ENCODE results near the gene TSPAN18.
A peak's percentile ranks its signal among the peaks of the same experiment; 100 is the strongest.

The TSPAN18 gene

DNA sequence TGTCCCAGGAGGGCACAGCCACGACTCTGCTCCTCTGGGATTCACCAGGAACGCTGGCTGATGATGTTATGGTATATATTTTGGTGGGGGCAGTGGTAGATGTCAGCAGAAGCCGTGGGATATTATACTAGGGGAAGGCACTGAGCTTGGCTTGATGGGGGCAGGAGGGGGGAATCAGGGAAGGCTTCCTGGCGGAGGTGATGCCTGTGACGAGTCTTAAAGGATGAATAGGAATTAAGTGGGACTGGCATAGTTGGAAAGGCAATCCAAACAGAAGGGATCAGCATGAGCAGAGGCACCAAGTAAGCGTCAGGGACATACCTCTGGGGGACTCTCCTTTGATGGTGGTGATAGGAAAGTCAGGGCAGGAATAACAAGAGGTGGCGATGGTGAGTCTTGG lies 176.3 kb downstream of the TSPAN18 start:
- no peak for DNase-seq

DNA sequence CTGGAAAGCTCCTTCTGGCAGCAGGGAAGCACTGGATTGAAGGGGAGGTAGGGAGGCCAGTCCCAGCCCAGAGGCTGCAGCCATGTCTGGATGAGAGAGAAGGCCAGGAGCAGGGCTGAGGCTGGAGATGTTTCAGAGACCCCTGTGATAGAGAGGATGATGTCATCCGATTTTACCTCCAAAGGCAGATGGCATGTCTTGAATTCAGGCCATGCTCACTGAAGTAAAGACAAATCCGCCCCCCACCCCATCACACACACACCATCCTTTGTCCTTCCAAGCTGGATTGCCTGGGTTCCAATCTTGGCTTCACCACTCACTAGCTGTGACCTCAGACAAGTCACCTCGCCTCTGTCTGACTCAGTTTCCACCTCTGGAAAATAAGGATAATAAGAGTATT lies 176.8 kb downstream of the TSPAN18 start:
- DNase-seq = no peak

DNA sequence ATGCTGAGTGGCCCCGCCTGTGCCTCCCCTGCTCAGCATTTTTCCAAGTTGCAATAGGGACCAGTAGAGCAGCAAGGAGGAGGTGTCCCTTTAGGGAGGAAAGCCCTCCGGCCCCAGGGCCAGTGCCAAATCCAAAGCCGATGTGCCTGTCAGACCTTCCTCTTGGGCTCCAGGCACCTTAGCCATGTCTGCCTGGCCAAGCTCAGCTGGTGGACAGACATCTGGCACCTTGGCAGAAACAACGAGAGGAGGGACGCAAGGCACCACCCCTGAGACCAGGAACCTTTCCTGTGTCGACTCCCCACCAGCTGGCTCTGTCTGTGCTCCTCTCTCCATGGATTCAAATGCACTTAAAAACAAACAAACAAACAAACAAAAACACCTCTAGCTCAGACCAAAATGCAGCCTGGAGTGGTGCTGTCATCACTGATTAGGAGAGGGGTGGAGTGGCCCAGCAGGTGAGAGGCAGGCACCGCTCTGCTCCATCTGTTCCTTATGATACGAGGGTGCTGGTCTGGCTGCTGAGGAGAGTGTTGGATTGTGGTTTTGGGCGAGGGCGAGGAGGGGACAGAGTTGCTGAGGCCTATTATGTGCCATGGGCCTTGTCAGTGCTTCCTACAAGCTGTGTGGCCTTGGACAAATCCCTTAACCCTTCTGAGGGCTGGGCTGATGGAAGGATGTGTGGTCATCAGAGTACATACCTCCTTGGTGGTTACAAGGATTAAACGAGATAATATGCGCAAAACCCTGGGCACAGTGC lies 177.7 kb downstream of the TSPAN18 start:
- no peak for DNase-seq

DNA sequence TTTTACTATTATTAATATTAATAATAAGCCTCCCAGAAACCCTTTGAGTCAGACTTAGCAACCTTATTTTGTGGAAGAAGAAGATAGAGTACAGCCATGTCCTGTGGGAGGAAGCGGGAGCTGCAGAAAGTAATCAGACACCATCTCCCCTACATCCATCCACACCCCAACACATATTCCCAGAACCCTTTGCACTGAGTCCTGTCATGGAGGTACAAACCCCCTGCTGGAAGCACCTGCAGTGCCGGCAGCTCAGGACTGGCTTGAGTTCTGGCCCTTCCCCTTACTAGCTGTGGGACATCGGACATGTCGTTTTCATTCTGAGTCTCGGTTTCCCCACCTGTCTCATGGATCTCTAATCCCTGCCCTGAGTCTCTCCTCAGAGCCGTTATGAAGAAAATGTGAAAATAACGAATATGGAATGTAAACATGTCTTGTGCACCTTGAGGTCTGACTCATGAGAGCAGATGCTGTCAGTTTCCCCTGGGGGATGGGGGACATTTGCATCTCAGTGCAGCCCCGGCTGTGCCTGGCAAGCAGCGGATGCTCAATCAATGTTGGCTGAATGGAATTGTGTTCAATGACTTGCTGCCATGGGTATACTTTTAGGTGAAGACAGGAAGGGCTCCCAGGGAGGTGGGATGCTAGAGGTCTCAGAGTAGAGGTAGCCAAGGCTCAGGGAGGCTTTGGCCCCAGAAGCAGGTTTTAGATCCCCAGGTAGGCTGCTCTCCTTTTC lies 178.5 kb downstream of the TSPAN18 start:
- no peak for DNase-seq

DNA sequence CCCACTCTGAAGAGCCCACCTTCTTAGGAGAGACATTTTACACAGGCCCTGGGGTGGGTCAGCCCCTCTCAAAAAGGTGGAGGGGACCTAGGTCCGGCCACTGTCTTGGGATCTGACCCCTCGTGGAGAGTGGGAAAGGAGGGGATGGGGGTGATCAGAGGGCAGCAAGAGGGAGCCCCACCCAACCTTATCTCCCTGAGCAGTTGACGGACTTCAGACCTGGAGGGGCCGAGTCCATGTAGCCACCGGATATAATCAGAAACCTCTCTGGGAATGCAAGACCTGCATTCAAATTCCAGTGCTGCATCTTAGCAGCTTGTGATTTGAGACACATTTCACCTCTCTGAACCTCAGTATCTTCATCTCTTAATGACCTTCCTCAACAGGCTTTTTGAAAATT lies 179.9 kb downstream of the TSPAN18 start:
- DNase-seq = no peak

DNA sequence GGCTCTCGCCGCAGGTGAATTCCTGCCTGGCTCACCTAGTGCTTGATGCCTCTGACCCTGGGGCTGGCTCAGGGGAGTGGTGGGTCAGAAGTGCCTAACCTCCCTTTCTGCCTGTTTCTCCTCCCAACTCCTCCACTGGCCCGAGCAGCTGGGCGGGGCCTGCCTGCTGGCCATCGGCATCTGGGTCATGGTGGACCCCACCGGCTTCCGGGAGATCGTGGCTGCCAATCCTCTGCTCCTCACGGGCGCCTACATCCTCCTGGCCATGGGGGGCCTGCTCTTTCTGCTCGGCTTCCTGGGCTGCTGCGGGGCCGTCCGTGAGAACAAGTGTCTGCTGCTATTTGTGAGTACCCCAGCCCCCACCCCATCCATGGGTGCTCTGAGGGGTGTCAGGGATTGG lies 182.8 kb downstream of the TSPAN18 start:
- DNase-seq = no peak

DNA sequence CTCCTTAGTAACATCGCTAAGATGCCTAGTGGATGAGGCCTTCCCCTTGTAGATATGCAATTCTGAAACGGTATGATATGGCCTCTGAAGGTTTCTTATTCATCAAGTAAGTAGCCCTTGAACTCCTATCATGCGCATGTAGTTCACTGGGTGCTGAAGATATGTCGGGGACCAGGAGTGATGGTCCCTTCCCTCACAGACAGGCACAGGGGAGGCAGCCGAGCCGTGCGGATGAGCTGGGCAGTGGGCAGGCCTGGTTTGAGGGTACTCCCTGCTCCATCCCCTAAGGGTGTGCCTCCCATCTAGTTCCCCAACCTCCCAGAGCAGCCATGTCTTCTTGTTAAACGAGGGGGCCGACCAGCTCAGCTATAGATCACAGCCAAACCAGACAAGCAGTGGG lies 183.8 kb downstream of the TSPAN18 start:
- DNase-seq = no peak

DNA sequence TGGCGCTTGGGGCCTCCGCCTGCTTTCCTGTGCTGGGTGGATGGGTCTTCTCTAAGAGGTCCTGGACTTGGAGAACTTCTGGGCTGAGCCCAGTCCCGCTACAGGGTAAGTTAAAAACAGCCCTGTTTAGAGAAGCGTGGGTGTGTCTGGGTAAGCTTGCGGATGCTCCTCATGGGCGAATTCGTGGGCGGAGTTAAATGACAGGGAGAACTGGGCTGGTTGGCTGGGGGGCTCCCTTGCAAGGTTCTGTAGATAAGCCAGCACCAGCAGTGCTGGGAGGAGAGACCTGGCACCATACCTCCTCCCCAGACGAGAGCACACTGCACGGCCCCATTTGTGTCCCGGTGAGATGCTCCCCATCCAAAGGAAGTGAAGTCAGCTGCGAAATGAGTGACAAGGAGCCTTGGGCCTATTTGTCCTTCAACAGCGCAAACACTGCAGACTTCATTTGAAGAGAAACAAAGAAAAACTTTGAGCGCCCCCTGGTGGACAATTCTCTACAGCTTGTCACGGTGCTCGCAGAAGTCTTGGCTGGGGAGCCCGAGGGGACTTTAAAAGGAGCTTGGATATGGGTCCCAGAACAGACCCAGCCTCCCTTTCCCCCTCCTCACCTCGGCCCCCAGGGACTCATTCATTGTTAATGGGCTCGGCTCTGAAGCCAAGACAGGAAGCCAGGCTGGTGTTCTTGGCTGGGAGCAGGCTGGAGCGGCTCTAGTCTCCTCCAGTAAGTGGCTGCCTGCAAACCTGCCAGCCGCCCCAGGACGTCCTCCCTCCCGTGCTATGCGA lies 184.5 kb downstream of the TSPAN18 start:
- peak; percentile 99 for DNase-seq

DNA sequence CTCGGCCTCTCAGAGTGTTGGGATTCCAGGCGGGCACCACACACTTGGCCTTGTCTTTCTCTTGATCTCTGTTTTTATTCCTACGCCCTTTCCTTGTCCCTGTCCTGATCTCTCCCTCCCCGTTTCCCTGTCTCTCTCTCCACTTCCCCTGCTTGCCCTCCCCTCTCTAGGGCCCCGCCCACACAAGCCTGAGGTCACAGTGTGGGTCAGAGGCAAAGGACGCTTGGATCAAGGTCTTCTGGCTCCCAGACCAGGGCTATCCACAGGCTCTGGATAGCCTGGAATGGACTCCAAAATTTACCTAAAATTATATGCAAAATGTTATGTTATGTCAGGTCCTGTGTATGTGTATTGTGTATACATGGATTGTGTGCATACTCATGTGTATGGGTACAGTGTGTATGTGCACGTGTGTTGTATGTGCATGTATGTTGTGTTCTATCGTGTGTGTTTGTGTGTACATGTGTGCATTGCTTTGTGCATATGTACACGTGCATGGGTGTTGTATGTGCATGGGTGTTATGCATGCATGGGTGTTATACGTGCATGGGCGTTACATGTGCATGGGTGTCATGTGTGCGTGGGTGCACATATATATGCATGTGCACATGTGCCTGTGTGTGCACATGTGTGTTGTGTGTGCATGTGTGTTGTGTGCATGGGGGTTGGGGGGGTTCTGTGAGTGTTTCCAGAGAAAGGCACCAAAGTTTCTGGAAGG lies 185.7 kb downstream of the TSPAN18 start:
- DNase-seq = no peak

DNA sequence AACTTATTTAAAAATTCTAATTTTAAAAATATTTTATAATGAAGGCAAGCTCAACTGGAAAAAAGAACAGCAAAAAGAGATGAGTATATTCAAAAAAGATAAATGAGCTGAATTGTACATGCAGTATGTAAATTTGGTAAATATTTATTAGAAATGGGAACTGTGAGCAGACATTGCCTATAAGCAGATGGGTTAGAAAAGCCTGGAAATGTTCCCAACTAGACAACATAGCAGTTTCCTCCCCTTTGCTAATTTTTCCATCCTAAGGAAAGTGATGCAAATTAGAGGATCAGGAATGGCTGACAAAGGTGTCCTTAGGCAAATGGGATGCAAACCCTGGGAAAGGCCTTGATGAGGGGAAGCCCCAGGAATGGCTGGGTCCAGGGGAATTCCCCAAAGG lies 186.7 kb downstream of the TSPAN18 start:
- DNase-seq = no peak

DNA sequence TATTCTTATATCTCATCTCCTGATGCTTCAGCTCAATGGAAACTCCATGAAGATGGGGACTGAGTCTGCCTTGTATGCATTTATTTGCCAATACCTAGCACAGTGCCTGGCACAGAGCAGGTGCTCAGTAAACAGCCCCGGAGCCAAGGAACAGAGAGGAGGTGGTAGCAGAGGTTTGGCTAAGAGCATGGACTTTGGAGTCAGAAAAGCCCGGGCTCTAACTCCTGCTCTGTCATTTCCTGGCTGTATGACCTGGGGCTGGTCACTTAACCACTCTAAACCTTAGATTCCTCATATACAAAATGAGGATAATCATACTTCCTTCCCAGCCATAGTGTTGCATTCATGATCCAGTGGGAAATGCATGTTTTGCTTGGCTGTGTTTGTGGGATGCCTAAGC lies 187.3 kb downstream of the TSPAN18 start:
- no peak for DNase-seq

DNA sequence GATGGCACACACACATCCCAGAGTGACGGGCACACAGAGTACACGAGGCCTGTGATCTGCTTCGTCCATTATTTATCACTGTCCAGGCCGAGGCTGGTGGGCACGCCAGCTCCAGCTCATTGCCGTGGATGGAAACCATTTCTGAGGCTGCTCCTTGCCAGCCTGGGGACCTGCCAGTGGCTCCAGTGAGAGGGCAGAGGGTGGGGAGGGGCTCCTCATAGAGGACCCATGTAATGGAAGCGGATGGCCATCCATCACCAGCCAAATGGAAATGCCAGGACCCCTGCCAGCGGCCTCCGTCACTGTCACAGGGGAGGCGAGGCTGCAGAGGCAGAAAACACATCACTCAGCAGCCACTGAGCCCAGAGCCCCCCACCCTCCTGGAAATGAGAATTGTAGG lies 188.2 kb downstream of the TSPAN18 start:
- DNase-seq = no peak

DNA sequence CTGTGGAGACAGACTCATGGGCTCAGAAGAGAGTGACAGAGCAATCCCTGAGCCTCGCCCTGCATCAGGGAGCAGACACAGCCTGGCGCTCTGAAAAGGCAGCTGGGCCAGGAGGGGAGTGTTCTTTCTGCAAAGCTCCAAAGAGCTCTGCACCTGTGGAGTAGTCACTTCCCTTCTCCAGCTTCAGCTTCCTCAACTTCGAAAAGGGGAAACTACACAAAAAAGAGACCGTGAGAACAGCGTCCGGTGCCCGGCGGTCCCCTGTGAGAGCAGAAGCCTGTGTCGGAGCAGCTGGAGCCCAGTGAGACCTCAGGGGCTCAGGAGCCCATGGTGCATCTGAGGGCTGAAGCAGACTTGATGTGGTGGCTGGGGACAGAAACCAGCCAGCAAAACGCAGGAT lies 188.9 kb downstream of the TSPAN18 start:
- DNase-seq = no peak

DNA sequence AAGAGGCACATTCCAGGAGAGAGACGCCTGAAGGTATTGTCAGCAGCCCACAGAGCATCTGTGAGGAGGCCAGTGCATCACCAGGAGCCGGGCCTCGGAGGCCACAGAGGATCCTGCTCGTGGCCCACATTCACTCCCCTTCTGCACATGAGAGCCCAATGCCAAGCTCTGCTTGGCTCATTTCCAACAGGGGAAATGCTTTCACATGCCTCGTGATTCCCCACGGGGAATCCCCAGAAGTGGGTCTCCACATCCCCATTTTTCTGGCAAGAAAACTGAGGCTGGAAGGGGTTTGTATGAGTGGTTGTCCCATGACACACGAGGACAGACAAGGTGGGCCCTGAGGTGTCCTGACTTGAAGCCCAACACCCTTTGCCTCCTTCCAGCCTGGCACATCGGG lies 189.6 kb downstream of the TSPAN18 start:
- DNase-seq = no peak

DNA sequence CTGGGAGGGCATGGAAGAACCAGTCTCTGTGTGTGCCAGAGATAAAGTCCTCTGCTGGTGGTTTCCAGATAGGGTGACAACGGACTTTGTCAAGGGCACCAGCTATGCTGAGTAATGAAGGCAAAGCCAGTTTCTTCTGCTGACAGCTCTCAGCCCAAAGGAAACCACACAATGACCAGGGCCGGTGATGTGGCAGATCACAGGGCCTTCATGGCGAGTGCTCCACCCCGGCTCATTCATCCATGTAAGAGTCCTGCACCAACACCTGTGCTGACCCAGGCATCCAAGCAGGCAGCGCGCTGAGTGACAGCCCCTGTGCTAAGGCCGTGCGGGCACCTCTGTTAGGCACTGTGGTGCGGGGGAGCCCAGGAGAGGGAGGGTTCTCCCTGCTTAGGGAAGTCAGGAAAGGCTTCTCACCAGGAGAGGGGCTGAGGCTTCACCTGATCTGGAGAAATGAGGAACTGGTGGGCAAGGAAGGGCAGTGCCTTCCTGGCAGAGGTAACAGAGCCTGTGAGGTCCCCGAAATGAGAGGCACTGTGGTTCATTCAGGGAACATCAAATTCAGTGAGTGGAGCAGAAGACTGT lies 190.1 kb downstream of the TSPAN18 start:
- no peak for DNase-seq

DNA sequence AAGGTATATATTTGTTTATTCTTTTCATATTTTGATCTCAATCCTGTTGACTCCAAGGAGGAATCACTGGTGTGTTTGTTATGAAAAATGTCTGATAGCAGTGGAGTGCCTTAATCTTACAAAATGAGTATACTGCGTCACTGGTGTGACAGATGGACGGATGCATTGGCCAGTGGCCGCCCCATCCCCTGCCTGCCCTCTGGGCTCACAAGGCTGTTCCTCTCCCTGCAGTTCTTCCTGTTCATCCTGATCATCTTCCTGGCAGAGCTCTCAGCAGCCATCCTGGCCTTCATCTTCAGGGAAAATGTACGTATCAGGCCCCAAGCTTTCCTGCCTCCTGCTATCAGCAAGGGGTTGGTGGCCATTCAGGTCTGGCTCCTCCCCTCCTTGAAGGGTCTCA lies 191.0 kb downstream of the TSPAN18 start:
- no peak for DNase-seq

DNA sequence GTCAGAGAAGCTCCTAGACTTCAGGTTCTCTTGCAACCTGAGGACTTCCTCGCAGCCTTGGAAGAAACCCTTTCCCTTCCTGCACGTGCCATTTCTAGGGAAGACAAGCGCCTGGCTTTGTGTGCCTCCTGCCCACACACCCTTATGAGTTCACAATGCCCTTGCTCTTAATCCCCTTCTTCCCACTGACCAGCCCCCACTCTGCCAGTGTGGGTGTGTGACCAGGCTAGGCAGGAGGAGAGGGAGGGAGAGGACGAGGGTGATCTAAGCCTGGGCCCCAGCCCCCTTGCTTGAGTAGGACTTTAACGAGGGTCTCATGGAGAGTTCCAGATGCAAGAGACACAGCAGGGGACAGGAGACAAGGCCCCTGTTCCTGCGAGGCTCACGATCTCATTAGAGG lies 193.7 kb downstream of the TSPAN18 start:
- no peak for DNase-seq

DNA sequence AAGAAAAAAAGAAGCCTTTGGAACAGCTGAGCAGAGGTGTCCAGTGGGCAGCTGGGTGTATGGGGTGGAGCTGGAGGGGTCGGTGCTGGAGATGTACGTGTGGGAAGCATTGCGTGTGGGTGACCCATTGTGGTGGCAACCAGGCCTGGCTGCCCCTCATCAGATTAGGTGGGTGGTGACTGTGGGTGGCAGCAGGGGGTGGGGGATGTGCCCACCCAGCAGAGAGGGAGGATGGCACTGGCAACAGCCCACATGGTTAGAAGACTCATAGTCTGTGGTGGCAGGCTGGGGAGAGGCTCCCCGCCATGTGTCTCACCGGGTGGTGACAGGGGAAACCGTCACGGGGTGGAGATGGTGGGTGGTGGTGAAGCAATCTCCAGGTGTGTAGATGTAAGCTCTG lies 196.4 kb downstream of the TSPAN18 start:
- no peak for DNase-seq

DNA sequence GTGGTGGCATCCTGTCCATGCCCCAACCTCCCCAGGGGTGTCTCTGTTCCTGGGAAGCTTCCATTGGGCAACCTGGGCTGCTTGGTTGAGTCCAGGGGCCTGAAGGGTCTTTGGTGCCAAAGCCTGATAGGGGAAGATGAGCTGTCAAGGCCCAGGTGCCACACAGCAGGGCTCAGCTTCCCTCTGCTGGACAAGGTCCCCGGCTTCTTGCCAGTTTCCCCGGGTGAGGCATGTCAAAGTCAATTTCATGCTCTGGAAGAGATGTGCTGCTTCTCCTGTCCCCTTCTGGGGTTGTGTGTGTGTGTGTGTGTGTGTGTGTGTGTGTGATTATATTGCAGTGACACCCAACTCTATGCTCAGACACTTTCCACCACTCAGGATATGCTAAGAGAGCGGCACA lies 197.0 kb downstream of the TSPAN18 start:
- peak; percentile 82 for DNase-seq

DNA sequence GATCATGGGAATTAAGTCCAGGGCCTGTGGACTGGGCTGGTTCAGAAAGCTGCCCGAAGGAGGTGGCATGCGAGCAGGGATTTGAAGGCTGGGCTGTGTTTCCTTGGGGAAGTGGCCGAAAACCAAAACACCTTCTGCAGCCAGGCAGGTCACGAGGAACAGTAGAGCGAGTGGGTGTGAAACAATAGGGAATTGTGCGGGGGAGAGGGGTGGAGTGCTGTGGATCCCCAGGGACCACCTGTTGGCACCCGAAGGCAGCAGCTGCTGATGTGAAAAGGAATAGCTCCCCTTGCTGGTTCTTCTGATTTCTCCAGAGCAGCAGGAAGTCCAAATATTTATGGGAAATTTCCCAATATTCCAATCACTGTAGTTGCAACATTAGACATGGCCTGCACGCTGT lies 199.3 kb downstream of the TSPAN18 start:
- no peak for DNase-seq

DNA sequence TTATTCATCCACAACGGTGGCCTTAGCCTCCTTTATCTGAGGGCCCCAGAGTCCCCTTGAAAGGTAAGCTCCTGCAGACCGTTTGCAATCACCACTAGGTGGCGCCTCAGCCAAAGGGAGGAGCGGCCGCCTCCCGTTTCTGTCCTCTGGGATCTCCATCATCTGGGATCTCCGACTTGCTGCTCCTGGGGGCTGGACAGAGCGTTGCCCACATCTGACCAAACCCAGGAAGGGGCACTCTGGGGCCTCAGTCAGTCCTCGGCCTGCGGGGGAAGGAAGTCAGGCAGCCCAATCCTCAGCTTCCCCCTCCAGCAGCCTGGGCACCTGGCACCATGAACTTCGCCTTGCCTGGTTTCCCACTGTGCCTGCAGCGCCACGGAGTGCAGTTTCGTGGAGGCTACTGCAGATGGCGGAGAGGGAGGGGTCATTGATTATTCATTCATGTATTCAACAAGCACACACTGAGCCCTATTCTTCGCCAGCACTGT lies 200.5 kb downstream of the TSPAN18 start:
- peak; percentile 90 for DNase-seq

DNA sequence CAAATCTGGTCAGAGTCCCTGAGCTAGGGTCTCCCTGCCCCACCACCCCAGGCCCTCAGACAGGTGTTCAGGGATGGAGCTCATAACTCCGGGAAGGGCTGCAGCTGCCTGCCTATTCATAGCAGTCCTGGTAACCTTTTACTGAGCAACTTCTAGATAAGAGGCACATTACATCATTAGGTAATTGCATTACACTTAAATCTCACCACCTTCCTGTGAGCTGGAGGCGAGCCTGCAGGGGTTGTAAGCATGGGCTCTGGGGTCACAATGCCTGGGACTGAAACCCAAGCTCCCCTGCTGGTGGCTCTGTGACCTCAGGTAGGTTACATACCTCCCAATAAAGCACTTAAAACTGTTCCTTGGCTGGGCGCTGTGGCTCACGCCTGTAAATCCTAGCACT lies 201.4 kb downstream of the TSPAN18 start:
- no peak for DNase-seq

DNA sequence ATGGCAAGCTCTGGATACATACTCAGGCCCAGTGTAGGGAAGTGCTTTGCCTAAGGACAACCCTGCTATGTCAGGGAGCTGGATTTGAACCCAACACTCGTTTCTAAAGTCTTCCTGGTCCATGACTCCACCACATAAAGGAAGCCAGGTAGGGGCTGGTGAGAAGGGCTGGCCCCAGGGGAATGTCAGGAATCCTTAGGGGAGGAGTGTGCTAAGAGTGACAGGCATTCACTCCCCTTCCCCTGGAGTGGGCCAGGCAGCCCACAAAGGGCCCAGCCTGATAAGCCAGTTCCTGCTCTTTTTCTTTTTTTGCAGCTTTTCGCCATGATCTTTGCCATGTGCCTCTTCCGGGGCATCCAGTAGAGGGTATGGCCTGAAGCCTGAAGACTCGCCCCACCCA lies 202.1 kb downstream of the TSPAN18 start:
- no peak for DNase-seq
